ENCODE data around the gene SNX14.

Gene SNX14

DNA sequence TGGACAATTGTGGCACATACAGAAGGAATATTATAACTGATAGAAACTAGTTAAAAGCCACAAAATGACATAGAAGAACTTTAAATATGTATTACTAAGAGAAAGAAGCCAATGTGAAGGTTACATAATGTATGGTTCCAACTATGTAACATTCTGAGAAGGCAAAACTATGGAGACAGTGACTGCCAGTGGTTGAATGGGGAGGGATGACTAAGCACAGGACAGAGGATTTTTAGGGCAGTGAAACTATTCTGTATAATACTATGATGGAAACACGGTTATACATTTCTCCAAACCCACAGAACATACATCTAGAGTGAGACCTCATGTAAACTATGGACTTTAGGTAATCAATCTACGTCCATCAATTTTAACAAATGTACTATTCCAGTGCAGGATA is 26.6 kb upstream of the SNX14 start:
- no peak overlapping the region for H3K9ac ChIP-seq (ENCODE audit: low read length in 2 of 2)
- no peaks in the 10 kb centered on the region for H3K9me3 ChIP-seq (ENCODE audit: control insufficient read depth in 2 of 2, low read length in 2 of 2)
- no peaks in the 10 kb centered on the region for H3K4me1 ChIP-seq (ENCODE audit: control insufficient read depth, insufficient read depth, low read length)
- H3K4me3 ChIP-seq (ENCODE audit: low read length in 2 of 2), result no peak overlapping the region
- H3K27ac ChIP-seq (ENCODE audit: low read length), result no peak overlapping the region
- H3K27me3 ChIP-seq (ENCODE audit: control insufficient read depth in 1 of 2, insufficient read depth in 2 of 2, low read length in 2 of 2), result no peaks in the 10 kb centered on the region
- H3K36me3 ChIP-seq (ENCODE audit: control insufficient read depth in 2 of 2, insufficient read depth in 2 of 2, low read length in 2 of 2), result peaks cover 29 to 33% of the 10 kb centered on the region in 2 donors

DNA sequence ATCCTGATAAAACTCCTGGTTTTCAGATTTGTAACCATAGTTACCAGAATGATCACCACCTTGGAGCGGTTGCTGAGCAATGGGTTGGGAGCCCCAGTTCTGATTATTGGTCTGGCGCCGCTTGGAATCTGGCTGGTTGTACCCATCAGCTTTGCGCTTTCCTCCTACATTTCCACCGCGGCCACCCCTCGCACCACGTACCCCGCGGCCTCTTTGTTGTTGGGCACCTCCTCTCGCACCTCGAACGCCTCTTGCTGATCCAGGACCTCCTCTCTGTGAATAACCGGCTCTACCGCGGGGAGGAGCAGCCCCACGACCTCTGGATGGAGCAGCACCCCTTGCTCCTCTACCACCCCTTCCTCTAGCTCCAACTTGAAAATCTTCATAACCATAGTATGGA is 21.1 kb upstream of the SNX14 start:
- no peaks in the 10 kb centered on the region for H3K9me3 ChIP-seq (ENCODE audit: control insufficient read depth in 2 of 2, low read length in 2 of 2)
- H3K9ac ChIP-seq (ENCODE audit: low read length in 2 of 2), result no peak overlapping the region
- no peak overlapping the region for H3K4me3 ChIP-seq (ENCODE audit: low read length in 2 of 2)
- H3K27ac ChIP-seq (ENCODE audit: low read length), result no peak overlapping the region
- no peaks in the 10 kb centered on the region for H3K27me3 ChIP-seq (ENCODE audit: control insufficient read depth in 1 of 2, insufficient read depth in 2 of 2, low read length in 2 of 2)
- peaks cover 30 to 44% of the 10 kb centered on the region in 2 donors for H3K36me3 ChIP-seq (ENCODE audit: control insufficient read depth in 2 of 2, insufficient read depth in 2 of 2, low read length in 2 of 2)
- H3K4me1 ChIP-seq (ENCODE audit: control insufficient read depth, insufficient read depth, low read length), result no peaks in the 10 kb centered on the region

DNA sequence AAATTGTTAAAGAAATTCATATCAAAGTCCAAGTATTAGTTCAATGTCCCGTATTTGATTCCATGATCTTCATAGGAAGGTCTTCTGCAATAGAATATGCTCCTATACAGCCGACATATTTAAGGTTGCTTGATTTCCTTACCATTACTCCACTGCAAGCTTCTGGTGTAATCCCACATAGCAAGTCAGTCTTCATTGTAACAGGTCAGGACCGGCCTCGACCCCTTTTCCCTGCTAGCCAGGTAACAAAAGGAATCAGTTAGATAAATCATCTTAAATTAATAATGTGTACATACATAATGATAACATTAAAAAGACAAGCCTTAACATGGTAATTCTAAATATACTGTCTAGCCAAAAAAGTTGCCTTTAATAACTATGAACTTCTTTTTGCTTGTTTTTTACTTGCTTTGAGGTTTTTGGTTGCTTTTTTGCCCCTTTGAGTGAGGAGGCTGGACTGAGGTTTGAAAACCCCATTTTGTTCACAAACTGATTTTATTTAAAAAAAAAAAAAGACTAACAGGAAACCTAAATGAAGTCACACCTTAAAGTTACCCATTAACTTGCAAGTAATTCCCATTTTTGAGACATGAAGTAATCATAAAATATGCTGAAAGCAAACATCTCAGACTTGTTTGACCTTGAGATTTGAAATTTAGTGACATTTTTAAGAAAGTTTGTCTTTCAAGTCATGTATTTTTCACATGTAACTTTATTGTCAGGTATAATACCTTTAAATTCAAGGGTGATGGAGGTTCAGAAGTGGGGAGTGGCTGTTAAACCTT is 19.2 kb upstream of the SNX14 start:
- Histone ChIP-seq H3K9me3 (ENCODE audit: control insufficient read depth in 2 of 2, low read length in 2 of 2) (no peaks in the 10 kb centered on the region), H3K4me3 (ENCODE audit: low read length in 2 of 2) (no peak overlapping the region), H3K9ac (ENCODE audit: low read length in 2 of 2) (no peak overlapping the region), H3K27ac (ENCODE audit: low read length) (no peak overlapping the region), H3K27me3 (ENCODE audit: control insufficient read depth in 1 of 2, insufficient read depth in 2 of 2, low read length in 2 of 2) (no peaks in the 10 kb centered on the region), H3K4me1 (ENCODE audit: control insufficient read depth, insufficient read depth, low read length) (no peaks in the 10 kb centered on the region), H3K36me3 (ENCODE audit: control insufficient read depth in 2 of 2, insufficient read depth in 2 of 2, low read length in 2 of 2) (peaks cover 30 to 41% of the 10 kb centered on the region in 2 donors)

DNA sequence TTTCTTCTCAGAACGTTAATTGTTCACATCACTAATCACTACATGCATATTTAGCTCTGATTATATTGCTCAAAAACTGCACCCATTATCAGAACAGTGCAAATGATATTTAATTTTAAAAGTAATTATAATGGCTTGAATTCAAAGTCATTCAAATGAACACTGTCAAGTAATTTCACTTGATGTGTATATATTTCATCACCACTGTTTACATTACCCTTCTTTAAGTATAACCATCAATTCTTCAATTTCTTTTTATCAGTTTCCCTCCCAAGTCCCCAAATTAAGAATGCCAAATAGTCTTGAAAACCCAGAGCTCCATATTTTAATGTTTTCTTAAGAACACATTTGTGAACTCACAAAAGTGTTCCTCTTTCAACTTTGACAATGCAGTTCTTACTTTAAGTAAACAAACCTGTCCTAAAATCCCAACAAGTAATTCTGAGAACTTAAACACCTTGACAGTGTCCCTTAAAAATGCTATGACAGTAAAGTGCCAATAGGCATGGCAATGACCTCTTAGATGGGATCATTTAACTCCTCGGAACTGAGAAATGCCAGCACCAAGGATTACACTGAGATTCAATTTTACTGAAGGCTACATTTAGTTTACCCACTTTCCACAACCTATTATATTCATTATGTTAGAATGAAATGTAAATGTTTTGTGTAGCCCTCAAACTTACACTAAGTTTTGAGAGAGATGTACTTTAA is 16.7 kb upstream of the SNX14 start:
- H3K4me1 ChIP-seq (ENCODE audit: control insufficient read depth, insufficient read depth, low read length), result no peaks in the 10 kb centered on the region
- H3K9ac ChIP-seq (ENCODE audit: low read length in 2 of 2), result no peak overlapping the region
- no peak overlapping the region for H3K4me3 ChIP-seq (ENCODE audit: low read length in 2 of 2)
- no peak overlapping the region for H3K27ac ChIP-seq (ENCODE audit: low read length)
- no peaks in the 10 kb centered on the region for H3K9me3 ChIP-seq (ENCODE audit: control insufficient read depth in 2 of 2, low read length in 2 of 2)
- peaks cover 18 to 30% of the 10 kb centered on the region in 2 donors for H3K36me3 ChIP-seq (ENCODE audit: control insufficient read depth in 2 of 2, insufficient read depth in 2 of 2, low read length in 2 of 2)
- H3K27me3 ChIP-seq (ENCODE audit: control insufficient read depth in 1 of 2, insufficient read depth in 2 of 2, low read length in 2 of 2), result no peaks in the 10 kb centered on the region

DNA sequence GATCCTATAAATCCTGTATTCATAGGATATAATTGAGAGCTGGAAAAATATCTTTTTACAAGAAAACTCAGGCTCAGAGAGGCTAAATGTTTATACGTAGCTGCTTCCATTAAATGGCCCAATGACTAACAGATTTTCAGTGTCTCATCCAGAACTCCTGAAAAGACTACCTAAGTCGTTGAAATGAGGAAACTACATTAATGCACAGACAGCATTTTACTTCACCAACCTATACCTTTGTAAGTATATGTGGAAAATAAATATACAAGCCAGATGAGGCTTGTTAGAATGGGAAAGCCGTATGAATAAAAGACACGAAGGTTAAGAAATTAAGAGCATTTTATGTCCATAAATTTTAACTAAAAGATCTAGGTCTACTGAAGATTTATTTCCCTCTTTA is 8.4 kb upstream of the SNX14 start:
- Histone ChIP-seq H3K9me3 (ENCODE audit: control insufficient read depth in 2 of 2, low read length in 2 of 2) (no peaks in the 10 kb centered on the region), H3K36me3 (ENCODE audit: control insufficient read depth in 2 of 2, insufficient read depth in 2 of 2, low read length in 2 of 2) (no peaks in the 10 kb centered on the region), H3K4me3 (ENCODE audit: low read length in 2 of 2) (no peak overlapping the region), H3K27ac (ENCODE audit: low read length) (no peak overlapping the region), H3K27me3 (ENCODE audit: control insufficient read depth in 1 of 2, insufficient read depth in 2 of 2, low read length in 2 of 2) (no peaks in the 10 kb centered on the region), H3K9ac (ENCODE audit: low read length in 2 of 2) (no peak overlapping the region), H3K4me1 (ENCODE audit: control insufficient read depth, insufficient read depth, low read length) (no peaks in the 10 kb centered on the region)

DNA sequence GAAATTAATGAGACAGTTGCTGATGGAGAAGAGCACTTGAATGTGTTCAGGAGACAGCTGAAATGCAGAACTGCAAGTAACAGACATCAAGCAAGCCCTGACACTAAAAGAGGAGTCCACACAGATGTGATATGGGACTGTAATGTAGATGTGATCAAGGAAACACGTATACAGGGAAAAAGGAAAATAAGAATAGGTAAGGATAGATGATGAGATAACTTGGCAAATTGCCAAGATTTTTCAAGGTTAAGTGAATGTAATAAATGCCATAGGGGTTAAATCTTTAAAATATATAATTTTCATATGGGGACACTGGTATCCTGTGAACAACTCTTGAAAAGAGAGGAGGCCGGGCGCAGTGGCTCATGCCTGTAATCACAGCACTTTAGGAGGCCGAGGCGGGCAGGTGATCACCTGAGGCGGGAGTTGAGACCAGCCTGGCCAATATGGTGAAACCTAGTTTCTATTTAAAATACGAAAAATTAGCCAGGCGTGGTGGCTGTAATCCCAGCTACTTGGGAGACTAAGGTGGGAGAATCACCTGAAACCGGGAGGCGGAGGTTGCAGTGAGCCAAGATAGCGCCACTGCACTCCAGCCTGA is 7.2 kb upstream of the SNX14 start:
- no peaks in the 10 kb centered on the region for H3K27me3 ChIP-seq (ENCODE audit: control insufficient read depth in 1 of 2, insufficient read depth in 2 of 2, low read length in 2 of 2)
- no peaks in the 10 kb centered on the region for H3K4me1 ChIP-seq (ENCODE audit: control insufficient read depth, insufficient read depth, low read length)
- H3K36me3 ChIP-seq (ENCODE audit: control insufficient read depth in 2 of 2, insufficient read depth in 2 of 2, low read length in 2 of 2), result no peaks in the 10 kb centered on the region
- no peak overlapping the region for H3K9ac ChIP-seq (ENCODE audit: low read length in 2 of 2)
- no peak overlapping the region for H3K4me3 ChIP-seq (ENCODE audit: low read length in 2 of 2)
- no peak overlapping the region for H3K27ac ChIP-seq (ENCODE audit: low read length)
- H3K9me3 ChIP-seq (ENCODE audit: control insufficient read depth in 2 of 2, low read length in 2 of 2), result no peaks in the 10 kb centered on the region

DNA sequence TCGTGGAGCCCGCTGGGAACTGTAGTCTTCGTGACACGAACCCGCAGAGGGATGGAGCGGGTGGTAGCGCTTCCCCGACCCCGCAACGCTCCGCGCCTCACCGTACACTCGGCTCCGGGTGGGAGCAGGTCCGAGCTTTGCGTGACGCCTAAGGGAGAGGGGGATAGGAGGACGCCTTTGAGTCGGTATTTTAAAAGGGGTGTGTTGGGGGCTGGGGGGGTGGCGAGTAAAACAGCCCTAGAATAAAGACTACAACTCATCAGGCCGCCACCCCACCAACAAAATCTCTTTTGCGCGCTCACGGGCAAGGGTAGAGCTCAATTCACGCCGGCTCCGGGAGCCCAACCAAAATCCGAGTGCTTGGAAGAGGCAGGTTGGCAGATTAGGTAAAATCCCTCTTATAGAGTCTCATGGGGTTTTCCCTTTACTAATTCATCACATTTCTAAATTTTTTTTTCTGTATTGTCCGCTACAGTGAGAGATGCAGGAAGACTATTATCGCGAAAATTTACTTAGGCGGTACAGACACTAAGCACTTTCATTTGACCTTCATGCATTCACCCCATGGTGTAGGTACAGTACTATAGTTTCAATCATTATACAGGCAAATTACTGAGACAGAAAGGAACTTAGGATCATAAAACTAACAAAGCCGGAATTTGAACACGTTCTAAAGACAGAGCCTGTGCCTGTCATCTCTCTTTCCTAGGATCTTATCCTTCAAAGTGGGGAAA is 706 bp upstream of the SNX14 start:
- Histone ChIP-seq H3K27me3 (ENCODE audit: control insufficient read depth in 1 of 2, insufficient read depth in 2 of 2, low read length in 2 of 2) (no peaks in the 10 kb centered on the region), H3K36me3 (ENCODE audit: control insufficient read depth in 2 of 2, insufficient read depth in 2 of 2, low read length in 2 of 2) (no peaks in the 10 kb centered on the region), H3K9ac (ENCODE audit: low read length in 2 of 2) (peak overlapping the region; percentile 84 to 86), H3K9me3 (ENCODE audit: control insufficient read depth in 2 of 2, low read length in 2 of 2) (no peaks in the 10 kb centered on the region), H3K4me3 (ENCODE audit: low read length in 2 of 2) (peak overlapping the region; percentile 91 to 97), H3K27ac (ENCODE audit: low read length) (peak overlapping the region; percentile 85), H3K4me1 (ENCODE audit: control insufficient read depth, insufficient read depth, low read length) (peaks cover 11% of the 10 kb centered on the region)

DNA sequence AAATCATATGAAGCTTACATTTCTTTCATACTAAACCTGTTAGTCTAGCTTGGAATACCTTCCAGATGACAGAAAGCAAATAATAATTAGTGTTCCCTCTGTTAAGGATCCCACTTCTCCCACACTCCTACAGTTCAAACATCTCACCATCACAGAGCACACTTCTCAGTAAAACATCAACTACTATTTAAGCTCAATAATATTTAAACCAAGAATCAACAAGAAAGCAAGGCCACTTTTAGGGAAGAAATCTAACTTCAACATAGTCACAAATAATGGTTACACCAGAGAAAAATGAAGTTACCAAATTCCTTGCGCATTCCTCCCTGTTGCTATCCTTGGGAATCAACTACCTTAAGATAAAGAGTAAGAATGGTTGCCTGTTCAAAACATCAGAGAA is 1.6 kb downstream of the SNX14 start:
- Histone ChIP-seq H3K27ac (ENCODE audit: low read length) (no peak overlapping the region), H3K4me3 (ENCODE audit: low read length in 2 of 2) (no peak overlapping the region), H3K4me1 (ENCODE audit: control insufficient read depth, insufficient read depth, low read length) (peaks cover 11% of the 10 kb centered on the region), H3K9me3 (ENCODE audit: control insufficient read depth in 2 of 2, low read length in 2 of 2) (no peaks in the 10 kb centered on the region), H3K27me3 (ENCODE audit: control insufficient read depth in 1 of 2, insufficient read depth in 2 of 2, low read length in 2 of 2) (no peaks in the 10 kb centered on the region), H3K36me3 (ENCODE audit: control insufficient read depth in 2 of 2, insufficient read depth in 2 of 2, low read length in 2 of 2) (peaks cover 0 to 2% of the 10 kb centered on the region in 2 donors), H3K9ac (ENCODE audit: low read length in 2 of 2) (peak overlapping the region in 1 of 2 donors; percentile 31)

DNA sequence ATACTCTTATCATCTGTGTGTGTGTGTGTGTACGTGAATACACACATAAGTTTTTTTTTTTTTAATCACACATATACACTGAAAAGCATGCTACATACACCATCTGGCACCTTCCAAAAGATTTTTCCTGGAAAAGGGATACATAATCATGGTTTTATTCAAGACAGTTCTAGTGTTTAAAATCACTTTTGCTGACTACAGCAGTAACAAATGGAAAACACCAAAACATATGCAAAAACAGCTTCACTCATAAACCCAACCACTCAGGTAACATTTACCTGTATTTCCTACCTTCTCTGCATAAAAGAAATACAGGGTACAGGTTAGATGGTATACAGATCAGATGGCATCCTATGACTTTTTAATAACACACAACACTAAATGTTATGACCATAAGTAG is 2.5 kb downstream of the SNX14 start:
- Histone ChIP-seq H3K9ac (ENCODE audit: low read length in 2 of 2) (no peak overlapping the region), H3K4me1 (ENCODE audit: control insufficient read depth, insufficient read depth, low read length) (peaks cover 11% of the 10 kb centered on the region), H3K4me3 (ENCODE audit: low read length in 2 of 2) (no peak overlapping the region), H3K27me3 (ENCODE audit: control insufficient read depth in 1 of 2, insufficient read depth in 2 of 2, low read length in 2 of 2) (no peaks in the 10 kb centered on the region), H3K9me3 (ENCODE audit: control insufficient read depth in 2 of 2, low read length in 2 of 2) (no peaks in the 10 kb centered on the region), H3K36me3 (ENCODE audit: control insufficient read depth in 2 of 2, insufficient read depth in 2 of 2, low read length in 2 of 2) (peaks cover 0 to 2% of the 10 kb centered on the region in 2 donors), H3K27ac (ENCODE audit: low read length) (no peak overlapping the region)

DNA sequence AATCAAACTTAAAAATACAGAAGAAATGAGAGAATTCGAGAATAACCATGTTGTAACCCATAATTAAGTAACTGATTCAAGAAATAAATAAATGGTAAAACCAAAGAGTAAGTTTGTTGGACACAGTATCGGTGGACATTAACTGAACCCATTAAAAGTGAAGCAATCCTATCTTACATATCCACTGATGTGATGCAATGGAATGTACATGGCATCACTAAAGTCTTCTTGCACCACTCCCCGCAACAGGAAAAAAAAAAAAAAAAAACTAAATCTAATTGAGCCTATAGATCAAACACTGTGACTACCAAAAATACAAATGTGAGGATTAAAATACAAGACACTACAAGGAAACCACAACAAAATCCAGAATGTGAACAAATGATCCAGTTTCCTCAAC is 7.9 kb downstream of the SNX14 start:
- no peak overlapping the region for H3K9ac ChIP-seq (ENCODE audit: low read length in 2 of 2)
- H3K9me3 ChIP-seq (ENCODE audit: control insufficient read depth in 2 of 2, low read length in 2 of 2), result no peaks in the 10 kb centered on the region
- H3K27ac ChIP-seq (ENCODE audit: low read length), result no peak overlapping the region
- H3K36me3 ChIP-seq (ENCODE audit: control insufficient read depth in 2 of 2, insufficient read depth in 2 of 2, low read length in 2 of 2), result peaks cover 0 to 2% of the 10 kb centered on the region in 2 donors
- H3K27me3 ChIP-seq (ENCODE audit: control insufficient read depth in 1 of 2, insufficient read depth in 2 of 2, low read length in 2 of 2), result no peaks in the 10 kb centered on the region
- H3K4me1 ChIP-seq (ENCODE audit: control insufficient read depth, insufficient read depth, low read length), result no peaks in the 10 kb centered on the region
- H3K4me3 ChIP-seq (ENCODE audit: low read length in 2 of 2), result no peak overlapping the region

Measured in stomach smooth muscle (tissue), 2 donors.